BJ (cell line): ENCODE measurements around the gene CLEC4F. TPM values are rescaled to one million over a fixed set of nuclear protein-coding genes. Genes with fewer than 3 reads are reported as not detected.
"Not testable (repeated sequence)": the region's sequence is repeated elsewhere in the genome, so short reads cannot be mapped to it uniquely, and the experiment has no call there.

Experiments used
- CTCF ChIA-PET: fragments of 350-600 bp; formaldehyde crosslinking; extraction: SDS; loops from one replicate; lab custom pipeline; 2021; ENCODE audit warnings: antibody characterized with exemption, inconsistent platforms; lab: Yijun Ruan, JAX
- POLR2A ChIA-PET: fragments of 300-600 bp; sonication (Branson Sonifier 250); formaldehyde crosslinking; extraction: SDS; loops from one replicate; lab custom pipeline; 2021; ENCODE audit warnings: antibody characterized with exemption; lab: Charles Lee
- DNase-seq: peaks from one replicate; pipeline ENCODE4 v3.0.0-alpha.2; 2011; ENCODE audit warnings: low read depth
- H3K27me3 ChIP-seq: 2 replicates; pipeline ENCODE4 v1.6.0; 2011; ENCODE audit warnings: low read length; ENCODE audit not compliant: control insufficient read depth, insufficient read depth
- H3K36me3 ChIP-seq: 2 replicates; pipeline ENCODE4 v1.5.1; 2011; ENCODE audit warnings: low read length; ENCODE audit not compliant: control insufficient read depth, insufficient read depth
- H3K4me3 ChIP-seq: 2 replicates; pipeline ENCODE4 v1.5.1; 2011; ENCODE audit warnings: low read depth, mild to moderate bottlenecking, control low read depth, low read length
- CTCF ChIP-seq: IDR thresholded peaks from 2 replicates; pipeline ENCODE4 v1.5.1; 2011; ENCODE audit warnings: low read depth, mild to moderate bottlenecking, control low read depth, inconsistent platforms, low read length, moderate library complexity; ENCODE audit not compliant: insufficient read depth
- polyA plus RNA-seq: library from polyadenylated mRNA; depleted of rRNA; stranded (reverse); fragments of >200 nt; gene quantifications from 2 replicates; pipeline ENCODE4 v1.2.3, GENCODE V29; 2011

The CLEC4F gene
- polyA plus RNA-seq, 1 experiment: not detected

DNA sequence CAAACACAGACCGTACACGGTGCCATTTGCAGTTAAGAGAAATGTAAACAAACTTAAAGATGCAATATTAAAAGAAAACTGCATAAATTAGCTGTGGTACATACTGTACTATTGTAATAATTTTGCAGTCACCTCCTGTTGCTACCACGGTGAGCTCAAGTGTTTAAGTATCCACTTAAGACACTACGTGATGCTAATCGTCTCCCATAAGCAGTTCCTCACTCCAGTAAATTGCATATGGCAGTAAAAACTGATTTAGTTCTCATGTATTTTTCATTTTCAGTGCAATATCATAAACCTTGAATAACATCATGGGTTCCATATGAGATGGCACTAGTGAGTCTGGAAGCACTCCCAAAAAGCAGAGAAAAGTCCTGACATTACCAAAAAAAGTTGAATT is 14.4 kb downstream of the CLEC4F start:
- POLR2A ChIA-PET: no interaction called here
- H3K36me3 ChIP-seq: no peaks in the 10 kb centered on the region
- TF ChIP-seq CTCF: no peak
- H3K27me3 ChIP-seq: no peaks in the 10 kb centered on the region
- CTCF ChIA-PET: no interaction called here
- DNase-seq: no peak
- H3K4me3 ChIP-seq: no peak overlapping the region

DNA sequence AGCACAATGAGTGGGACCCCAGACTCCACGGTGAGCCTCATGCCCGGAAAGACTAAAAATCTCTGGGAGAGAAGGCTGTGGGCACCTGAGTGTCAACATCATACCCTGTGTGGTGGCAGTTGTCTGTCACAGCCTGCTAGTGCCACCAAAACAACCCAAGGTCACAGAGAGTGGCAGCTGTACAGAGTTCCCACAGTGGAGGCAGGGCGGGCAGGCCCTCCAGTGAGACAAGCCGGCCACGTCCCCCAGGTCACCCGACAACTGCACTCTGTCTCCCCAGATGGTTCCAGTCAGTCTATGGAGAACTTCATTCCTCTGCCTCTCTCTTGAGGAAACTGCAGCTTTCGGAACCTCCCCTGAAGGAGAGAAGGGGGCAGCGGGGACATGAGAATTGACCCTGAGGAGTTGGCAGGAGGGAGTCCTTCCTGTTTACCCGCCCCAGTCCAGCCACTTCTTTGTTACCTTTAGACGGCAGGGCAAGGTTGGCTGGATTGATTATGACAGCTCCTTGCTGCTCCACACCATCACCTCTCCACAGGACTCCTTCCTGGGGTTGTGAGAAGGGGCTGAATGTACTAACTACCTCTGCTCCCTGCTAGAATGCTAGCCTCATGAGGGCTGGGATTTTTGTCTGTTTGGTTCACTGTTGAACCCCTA is 18.7 kb downstream of the CLEC4F start:
- no peak for TF ChIP-seq CTCF
- Histone ChIP-seq H3K4me3 (no peak overlapping the region), H3K36me3 (no peaks in the 10 kb centered on the region), H3K27me3 (no peaks in the 10 kb centered on the region; the same call in 1 of the 2 replicates)
- DNase-seq: no peak
- CTCF ChIA-PET: interaction anchor here (1.3 kb wide), 1 partner anchor 146 kb away, joined by 3 read pairs; no protein-coding TSS in a partner anchor
- POLR2A ChIA-PET: no interaction called here

GRCh38 chr2:70799706-70800105 is 20.7 kb downstream of the CLEC4F start:
- CTCF ChIA-PET: interaction anchor here (1.1 to 1.4 kb wide), 2 partner anchors 9 to 72 kb away, joined by 3 to 4 read pairs; partner anchors contain the start of gene FIGLA
- H3K27me3 ChIP-seq: peaks cover 2% of the 10 kb centered on the region; the same call in 1 of the 2 replicates
- no peak for TF ChIP-seq CTCF
- no peaks in the 10 kb centered on the region for H3K36me3 ChIP-seq
- no peak overlapping the region for H3K4me3 ChIP-seq
- DNase-seq: no peak
- POLR2A ChIA-PET: no interaction called here

GRCh38 chr2:70797996-70798395 is 22.4 kb downstream of the CLEC4F start:
- POLR2A ChIA-PET, CTCF ChIA-PET, H3K4me3 ChIP-seq, H3K27me3 ChIP-seq, DNase-seq, H3K36me3 ChIP-seq: not testable (repeated sequence)

GRCh38 chr2:70797506-70797905 is 22.9 kb downstream of the CLEC4F start:
- CTCF ChIA-PET: no interaction called here
- no peak for DNase-seq

More at GRCh38 chr2:70797506-70797905, 22.9 kb downstream of the CLEC4F start:
- TF ChIP-seq CTCF: no peak
- Histone ChIP-seq H3K4me3 (no peak overlapping the region), H3K27me3 (peaks cover 4% of the 10 kb centered on the region), H3K36me3 (no peaks in the 10 kb centered on the region)
- POLR2A ChIA-PET: no interaction called here
